GM21515 (cell line): Measurements from ENCODE around the gene IQSEC1.

Source experiments
- ATAC-seq: cut with Tn5 transposase; IDR thresholded peaks from one replicate; pipeline ENCODE4 v1.9.1; 2021; ENCODE audit not compliant: unreplicated experiment

Gene IQSEC1

GRCh38 chr3:12919205-12919604 is 154.0 kb downstream of the IQSEC1 start:
- ATAC-seq = no peak

- ATAC-seq = no peak
These were observed 155.0 kb downstream of the IQSEC1 start for GRCh38 chr3:12918231-12918630.

GRCh38 chr3:12916159-12916558 is 157.1 kb downstream of the IQSEC1 start:
- ATAC-seq = no peak

GRCh38 chr3:12914088-12914487 is 159.1 kb downstream of the IQSEC1 start:
- no peak for ATAC-seq

GRCh38 chr3:12911881-12912415 is 161.3 kb downstream of the IQSEC1 start:
- no peak for ATAC-seq

GRCh38 chr3:12910356-12911099 is 162.7 kb downstream of the IQSEC1 start:
- no peak for ATAC-seq

GRCh38 chr3:12909710-12910109 is 163.5 kb downstream of the IQSEC1 start:
- no peak for ATAC-seq

GRCh38 chr3:12908859-12909258 is 164.4 kb downstream of the IQSEC1 start:
- ATAC-seq = no peak

- ATAC-seq = no peak
These were observed 165.0 kb downstream of the IQSEC1 start for GRCh38 chr3:12908136-12908730.

GRCh38 chr3:12907729-12908128 is 165.5 kb downstream of the IQSEC1 start:
- ATAC-seq = no peak

GRCh38 chr3:12907296-12907695 is 165.9 kb downstream of the IQSEC1 start:
- ATAC-seq = no peak

GRCh38 chr3:12906916-12907290 is 166.3 kb downstream of the IQSEC1 start:
- no peak for ATAC-seq

- ATAC-seq = no peak
These were observed 166.9 kb downstream of the IQSEC1 start for GRCh38 chr3:12906141-12906915.

- ATAC-seq = no peak
These were observed 167.7 kb downstream of the IQSEC1 start for GRCh38 chr3:12905316-12906071.

- ATAC-seq = no peak
These were observed 168.3 kb downstream of the IQSEC1 start for GRCh38 chr3:12904951-12905315.

- ATAC-seq = no peak
These were observed 169.3 kb downstream of the IQSEC1 start for GRCh38 chr3:12903881-12904280.

- ATAC-seq = no peak
These were observed 170.0 kb downstream of the IQSEC1 start for GRCh38 chr3:12903000-12903800.

GRCh38 chr3:12902181-12902999 is 170.8 kb downstream of the IQSEC1 start:
- ATAC-seq = no peak

GRCh38 chr3:12901623-12902045 is 171.6 kb downstream of the IQSEC1 start:
- ATAC-seq = no peak
